ENCODE results near the gene TRAPPC8.

- TF ChIP-seq POLR2A (IDR thresholded peaks at IDR 0.05), result no peak
- TF ChIP-seq CTCF (IDR thresholded peaks at IDR 0.05), result no peak
These were observed 79.8 kb downstream of the TRAPPC8 start for GRCh38 chr18:31863103-31863502.
